H1 (cell line): ENCODE data around the gene FBXO17. TPM values are rescaled to one million over a fixed set of nuclear protein-coding genes. Genes with fewer than 3 reads are reported as not detected.
A peak's percentile ranks its signal among the peaks of the same experiment; 100 is the strongest.

Experiments
- CTCF ChIA-PET: fragments of 300-600 bp; sonication (Branson Sonifier 250); formaldehyde crosslinking; loops from one replicate; lab custom pipeline; 2021; ENCODE audit not compliant: partially characterized antibody; lab: Charles Lee
- POLR2A ChIA-PET: fragments of 300-600 bp; sonication (Branson Sonifier 250); formaldehyde crosslinking; loops from one replicate; lab custom pipeline; 2021; ENCODE audit warnings: inconsistent platforms; ENCODE audit not compliant: partially characterized antibody; lab: Charles Lee
- DNase-seq, 2 experiments: peaks; one replicate each; pipeline versions ENCODE4 v3.0.0 to v3.0.0-alpha.2; 2010 to 2022; ENCODE audit warnings: low spot score in 2 of 2, low read depth in 1 of 2, mixed read lengths in 1 of 2
- FAIRE-seq: peaks from 2 replicates; lab custom pipeline; 2011; peaks lifted over from hg19 to GRCh38; lab: Jason Lieb, UNC
- H2AFZ ChIP-seq: 2 replicates; pipeline ENCODE4 v1.8.1; 2012; ENCODE audit warnings: low read length, inconsistent platforms
- H2AK5ac ChIP-seq: 2 replicates; pipeline ENCODE4 v1.6.1; 2013; ENCODE audit warnings: low read depth, low read length
- H2BK120ac ChIP-seq: replicated peaks from 2 replicates; pipeline ENCODE3; 2013; ENCODE audit warnings: low read depth, low read length, inconsistent platforms
- H2BK12ac ChIP-seq: 2 replicates; pipeline ENCODE4 v1.6.1; 2013; ENCODE audit warnings: low read depth, low read length
- H2BK15ac ChIP-seq: 2 replicates; pipeline ENCODE4 v1.6.1; 2013; ENCODE audit warnings: low read length
- H2BK20ac ChIP-seq: 2 replicates; pipeline ENCODE4 v1.6.1; 2013; ENCODE audit warnings: low read length
- H2BK5ac ChIP-seq: 2 replicates; pipeline ENCODE4 v1.6.1; 2013; ENCODE audit warnings: low read depth, low read length
- H3K14ac ChIP-seq: 2 replicates; pipeline ENCODE4 v1.6.1; 2013; ENCODE audit warnings: inconsistent platforms; ENCODE audit not compliant: insufficient read length
- H3K18ac ChIP-seq: 2 replicates; pipeline ENCODE4 v1.6.1; 2013; ENCODE audit warnings: low read length; ENCODE audit errors: extremely low read depth
- H3K23ac ChIP-seq: 2 replicates; pipeline ENCODE4 v1.6.1; 2013; ENCODE audit warnings: inconsistent platforms; ENCODE audit not compliant: insufficient read length
- H3K23me2 ChIP-seq: 2 replicates; pipeline ENCODE4 v1.6.1; 2013; ENCODE audit warnings: low read depth, low read length
- H3K27ac ChIP-seq: 2 replicates; pipeline ENCODE4 v1.6.1; 2011; ENCODE audit warnings: low read depth, low read length, inconsistent platforms
- H3K27me3 ChIP-seq, 4 experiments: replicated peaks in 1 of 4; 1 replicate in 1 of 4; 2 replicates in 3 of 4; pipeline versions ENCODE4 v1.6.1 to v1.8.1; 2011 to 2013; ENCODE audit warnings: low read length in 3 of 4, mild to moderate bottlenecking in 3 of 4, inconsistent platforms in 2 of 4, mixed read lengths in 2 of 4, moderate library complexity in 1 of 4; ENCODE audit not compliant: control insufficient read depth in 3 of 4, insufficient read depth in 3 of 4; ENCODE audit errors: extremely low read depth in 1 of 4
- H3K36me3 ChIP-seq, 4 experiments: 2 replicates each; pipeline versions ENCODE4 v1.6.1 to v1.8.1; 2011 to 2013; ENCODE audit warnings: mild to moderate bottlenecking in 4 of 4, low read length in 3 of 4, moderate library complexity in 2 of 4, control low read depth in 1 of 4, inconsistent platforms in 1 of 4; ENCODE audit not compliant: insufficient read depth in 4 of 4, control insufficient read depth in 2 of 4
- H3K4ac ChIP-seq: replicated peaks from 2 replicates; pipeline ENCODE3; 2013; ENCODE audit warnings: low read length, low read depth, mixed read lengths, inconsistent platforms; ENCODE audit not compliant: insufficient read length
- H3K4me1 ChIP-seq, 4 experiments: replicated peaks in 1 of 4; 1 replicate in 1 of 4; 2 replicates in 3 of 4; pipeline versions ENCODE4 v1.6.1 to v1.8.1; 2011 to 2013; ENCODE audit warnings: low read length in 3 of 4, inconsistent platforms in 2 of 4, mixed read lengths in 1 of 4; ENCODE audit not compliant: insufficient read depth in 4 of 4, control insufficient read depth in 3 of 4
- H3K4me2 ChIP-seq, 2 experiments: 2 replicates each; pipeline versions ENCODE4 v1.6.1 to v1.8.1; 2011 to 2013; ENCODE audit warnings: low read depth in 2 of 2, low read length in 2 of 2, control low read depth in 1 of 2, inconsistent platforms in 1 of 2, mild to moderate bottlenecking in 1 of 2; ENCODE audit not compliant: insufficient read depth in 1 of 2
- H3K4me3 ChIP-seq, 4 experiments: fragments of 200-600, 300-600 bp in 1 of 4; sonication (generic), shearing (Covaris generic), sonication (Bioruptor Twin) in 1 of 4; 2 replicates each; pipeline versions ENCODE4 v1.5.1 to v1.8.1; 2011 to 2016; ENCODE audit warnings: low read length in 4 of 4, low read depth in 3 of 4, control low read depth in 2 of 4, inconsistent platforms in 2 of 4, mild to moderate bottlenecking in 2 of 4, mixed read lengths in 1 of 4, moderate library complexity in 1 of 4; ENCODE audit not compliant: insufficient read depth in 2 of 4; ENCODE audit errors: extremely low read depth in 1 of 4
- H3K56ac ChIP-seq: replicated peaks from 2 replicates; pipeline ENCODE3; 2013; ENCODE audit warnings: low read depth, mild to moderate bottlenecking, mixed read lengths, low read length, inconsistent platforms; ENCODE audit not compliant: insufficient read length
- H3K79me1 ChIP-seq: 2 replicates; pipeline ENCODE4 v1.6.1; 2013; ENCODE audit warnings: low read depth, low read length, control low read depth
- H3K79me2 ChIP-seq, 2 experiments: 2 replicates each; pipeline versions ENCODE4 v1.6.1 to v1.8.1; 2012 to 2013; ENCODE audit warnings: low read length in 2 of 2, mild to moderate bottlenecking in 2 of 2, inconsistent platforms in 1 of 2; ENCODE audit not compliant: insufficient read depth in 2 of 2, control insufficient read depth in 1 of 2
- H3K9ac ChIP-seq, 4 experiments: replicated peaks in 1 of 4; 1 replicate in 1 of 4; 2 replicates in 3 of 4; pipeline versions ENCODE4 v1.6.1 to v1.8.1; 2011 to 2013; ENCODE audit warnings: low read depth in 3 of 4, low read length in 3 of 4, control low read depth in 2 of 4, mild to moderate bottlenecking in 2 of 4, moderate library complexity in 2 of 4, inconsistent platforms in 1 of 4; ENCODE audit errors: extremely low read depth in 1 of 4
- H3K9me3 ChIP-seq, 2 experiments: 2 replicates each; pipeline versions ENCODE4 v1.6.1 to v1.8.1; 2012 to 2013; ENCODE audit warnings: mild to moderate bottlenecking in 2 of 2, moderate library complexity in 2 of 2, control low read depth in 1 of 2, inconsistent platforms in 1 of 2, low read depth in 1 of 2, low read length in 1 of 2, mixed read lengths in 1 of 2; ENCODE audit not compliant: insufficient read depth in 2 of 2
- H4K20me1 ChIP-seq, 2 experiments: replicated peaks in 1 of 2; 2 replicates each; pipeline versions ENCODE3 to v1.8.1; 2011 to 2013; ENCODE audit warnings: inconsistent platforms in 2 of 2, low read length in 2 of 2, mild to moderate bottlenecking in 1 of 2; ENCODE audit not compliant: insufficient read depth in 2 of 2, control insufficient read depth in 1 of 2
- H4K5ac ChIP-seq: 2 replicates; pipeline ENCODE4 v1.6.1; 2013; ENCODE audit warnings: low read length, low read depth, mixed read lengths, inconsistent platforms; ENCODE audit not compliant: insufficient read length
- H4K8ac ChIP-seq: 2 replicates; pipeline ENCODE4 v1.8.0; 2013; ENCODE audit warnings: mild to moderate bottlenecking, moderate library complexity, low read length, inconsistent platforms; ENCODE audit not compliant: insufficient read depth; ENCODE audit errors: extremely low read depth
- H4K91ac ChIP-seq: replicated peaks from 2 replicates; pipeline ENCODE3; 2013; ENCODE audit warnings: low read length, mixed read lengths, inconsistent platforms; ENCODE audit not compliant: insufficient read length
- CEBPB ChIP-seq: IDR thresholded peaks from 2 replicates; pipeline ENCODE4 v1.6.1; 2012; ENCODE audit warnings: low read depth, low read length
- CHD2 ChIP-seq: IDR thresholded peaks from 2 replicates; pipeline ENCODE4 v1.6.1; 2012; ENCODE audit warnings: low read length, improper control_type of control experiment
- CREB1 ChIP-seq: IDR thresholded peaks from 2 replicates; pipeline ENCODE4 v1.6.1; 2012; ENCODE audit warnings: inconsistent platforms
- CTBP2 ChIP-seq: IDR thresholded peaks from 2 replicates; pipeline ENCODE4 v1.7.0; 2011; ENCODE audit warnings: borderline replicate concordance, mild to moderate bottlenecking, moderate library complexity, mixed read lengths, low read length; ENCODE audit not compliant: insufficient read depth, insufficient read length
- GABPA ChIP-seq: IDR thresholded peaks from 2 replicates; pipeline ENCODE4 v1.6.1; 2011; ENCODE audit warnings: mild to moderate bottlenecking, low read length, moderate library complexity, borderline replicate concordance; ENCODE audit not compliant: insufficient read depth
- KDM1A ChIP-seq: fragments of 200-600, 300-600 bp; sonication (generic); IDR thresholded peaks from 2 replicates; pipeline ENCODE4 v1.7.1; 2016; ENCODE audit warnings: mild to moderate bottlenecking, low read length, borderline replicate concordance
- NRF1 ChIP-seq: IDR thresholded peaks from 2 replicates; pipeline ENCODE4 v1.6.1; 2011; ENCODE audit warnings: mild to moderate bottlenecking, low read depth, low read length, improper control_type of control experiment
- PHF8 ChIP-seq: fragments of 200-600 bp; sonication (generic); conservative IDR thresholded peaks from 2 replicates; pipeline ENCODE4 v1.7.1; 2012; ENCODE audit warnings: low read depth, mild to moderate bottlenecking, inconsistent platforms, low read length, moderate library complexity
- SAP30 ChIP-seq: fragments of 300-600 bp; sonication (generic); IDR thresholded peaks from 2 replicates; pipeline ENCODE4 v1.7.1; 2012; ENCODE audit warnings: low read length, moderate library complexity, mild to moderate bottlenecking, inconsistent platforms; ENCODE audit not compliant: insufficient read depth, insufficient replicate concordance
- SIRT6 ChIP-seq: IDR thresholded peaks from one replicate; pipeline ENCODE4 v1.7.1; 2012; ENCODE audit warnings: low read length, inconsistent platforms
- YY1 ChIP-seq: IDR thresholded peaks from 2 replicates; pipeline ENCODE4 v1.6.1; 2011; ENCODE audit warnings: low read depth, mild to moderate bottlenecking, low read length
- WGBS, 2 experiments: shearing (Covaris generic) in 1 of 2; methylation state at CpG; one replicate each; pipeline versions ENCODE4 v1.1.6 to v1.1.7; 2013 to 2015; ENCODE audit warnings: low lambda C conversion rate in 2 of 2, mixed read lengths in 2 of 2, inconsistent platforms in 1 of 2, low coverage in 1 of 2, missing lambda C conversion rate in 1 of 2; ENCODE audit not compliant: insufficient replicate concordance in 2 of 2, insufficient coverage in 1 of 2, insufficient read length in 1 of 2; ENCODE audit errors: extremely low coverage in 1 of 2, missing lambda C conversion rate in 1 of 2; 5-methylcytosine and 5-hydroxymethylcytosine counted together
- polyA plus RNA-seq, 7 experiments: library from polyadenylated mRNA; depleted of rRNA in 3 of 7; stranded (reverse) in 5 of 7; unstranded in 2 of 7; fragments of >200 nt in 5 of 7; fragments of 200-250 nt in 2 of 7; gene quantifications; 1 replicate in 5 of 7; 2 replicates in 1 of 7; 4 replicates in 1 of 7; pipeline versions ENCODE4 v1.2.1 to v1.2.3, GENCODE V29; 2011 to 2013; ENCODE audit warnings: missing spikeins in 2 of 7, mixed read lengths in 2 of 7
- total RNA-seq: library from RNA; stranded (reverse); fragmentation: NEBNext Ultra II Directional; extraction: Animal tissue kit (Norgen Biotek cat#: 25700); gene quantifications from 2 replicates; pipeline ENCODE4 v1.2.1, GENCODE V29; 2021

The FBXO17 gene
- total and polyA plus RNA-seq, 2 of the 8 experiments (the other 6 are each of a cell fraction or from before 2014, with no cell fraction given), result 11.7 to 15.3 TPM

GRCh38 chr19:38899447-38900201, 75.9 kb downstream of the FBXO17 start, which contains the start of the genes NFKBIB and SIRT2:
Gene NFKBIB (plus strand): TSS chr19:38899969. CDS start chr19:38900033, 64 bp downstream.
Gene SIRT2 (minus strand): TSS chr19:38899618. CDS start chr19:38899521, 97 bp downstream.
- H4K91ac ChIP-seq, result peak within 1 kb of the TSS; percentile 52
- no peak within 1 kb of the TSS for H3K23ac ChIP-seq
- CTCF ChIA-PET, result interaction anchor here (0.9 to 2.3 kb wide), 7 partner anchors 12 to 152 kb away, joined by 3 to 11 read pairs (median 5); partner anchors contain the start of genes CCER2, MRPS12 and SARS2
- H3K4me3 ChIP-seq, result peak within 1 kb of the TSS; percentile 74 to 90 (median 84)
- H2AK5ac ChIP-seq, result no peak within 1 kb of the TSS
- WGBS, 2 experiments, result 2% methylated on average over 59 of the region's 64 CpGs; no CpG with 5 or more reads in 1 of the 2 experiments
- no peak within 1 kb of the TSS for H3K14ac ChIP-seq
- FAIRE-seq (peak; percentile 88), DNase-seq (peak; percentile 96 to 98)
- H3K27ac ChIP-seq, result peak within 1 kb of the TSS; percentile 80
- peak within 1 kb of the TSS; percentile 90 to 94 for H3K4me2 ChIP-seq
- peak within 1 kb of the TSS; percentile 1 for H3K4ac ChIP-seq
- H2BK120ac ChIP-seq, result no peak within 1 kb of the TSS
- no peak within 1 kb of the TSS for H2BK12ac ChIP-seq
- H3K18ac ChIP-seq, result peak within 1 kb of the TSS; percentile 66
- peak within 1 kb of the TSS; percentile 86 for H4K8ac ChIP-seq
- H3K23me2 ChIP-seq, result peaks cover 13% of the 10 kb centered on the region; the same call in 1 of the 2 replicates
- peaks cover 0 to 1% of the 10 kb centered on the region in 2 experiments for H4K20me1 ChIP-seq
- H3K79me2 ChIP-seq, result peaks cover 0 to 16% of the 10 kb centered on the region in 2 experiments; a peak in 2 of 4 replicates
- no peak within 1 kb of the TSS for H2BK5ac ChIP-seq
- POLR2A ChIA-PET, result interaction anchor here (0.6 to 2.5 kb wide), 20 partner anchors 10 to 1534 kb away, joined by 3 to 11 read pairs (median 4); partner anchors contain the start of genes CCER2, ECH1, FBXO17 and MRPS12
- H3K9ac ChIP-seq, result peak within 1 kb of the TSS; percentile 62 to 83 (median 77)
- H2BK20ac ChIP-seq, result no peak within 1 kb of the TSS
- peak within 1 kb of the TSS; percentile 58 for H4K5ac ChIP-seq
- peaks cover 0 to 9% (median 4%) of the 10 kb centered on the region in 4 experiments; a peak in 3 of 7 replicates for H3K27me3 ChIP-seq
- H3K9me3 ChIP-seq, result 0 out of 4 replicates have a peak, but pooled peaks cover 0 to 2% of the 10 kb centered on the region in 2 experiments
- peaks cover 0 to 9% (median 3%) of the 10 kb centered on the region in 4 experiments; a peak in 4 of 7 replicates for H3K4me1 ChIP-seq
- H2BK15ac ChIP-seq, result no peak within 1 kb of the TSS
- no peaks in the 10 kb centered on the region; a peak in 2 of 8 replicates for H3K36me3 ChIP-seq
- peak within 1 kb of the TSS; percentile 83; the same call in 1 of the 2 replicates for H2AFZ ChIP-seq
- H3K56ac ChIP-seq, result no peak within 1 kb of the TSS
- no peaks in the 10 kb centered on the region; the same call in 1 of the 2 replicates for H3K79me1 ChIP-seq
- TF ChIP-seq CREB1 (peak; percentile 97), CHD2 (peak; percentile 83), GABPA (no peak), CEBPB (peak; percentile 23), YY1 (peak; percentile 99), CTBP2 (peak; percentile 97), NRF1 (no peak), SIRT6 (no peak), PHF8 (peak; percentile 73), SAP30 (peak; percentile 55), KDM1A (0 out of 2 replicates have a peak, but pooled peaks have one; percentile 38)
